HG03457 (cell line): Measurements from ENCODE around the gene PIERCE2.
"Not testable (repeated sequence)": the region's sequence is repeated elsewhere in the genome, so short reads cannot be mapped to it uniquely, and the experiment has no call there.

ENCODE experiments used
- ATAC-seq: cut with Tn5 transposase; IDR thresholded peaks from one replicate; pipeline ENCODE4 v1.9.1; 2021; ENCODE audit warnings: moderate number of reproducible peaks; ENCODE audit not compliant: unreplicated experiment

Gene PIERCE2, protein sequence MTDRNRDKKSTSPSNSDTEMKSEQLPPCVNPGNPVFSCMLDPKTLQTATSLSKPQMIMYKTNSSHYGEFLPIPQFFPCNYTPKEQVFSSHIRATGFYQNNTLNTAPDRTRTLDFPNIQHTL

DNA sequence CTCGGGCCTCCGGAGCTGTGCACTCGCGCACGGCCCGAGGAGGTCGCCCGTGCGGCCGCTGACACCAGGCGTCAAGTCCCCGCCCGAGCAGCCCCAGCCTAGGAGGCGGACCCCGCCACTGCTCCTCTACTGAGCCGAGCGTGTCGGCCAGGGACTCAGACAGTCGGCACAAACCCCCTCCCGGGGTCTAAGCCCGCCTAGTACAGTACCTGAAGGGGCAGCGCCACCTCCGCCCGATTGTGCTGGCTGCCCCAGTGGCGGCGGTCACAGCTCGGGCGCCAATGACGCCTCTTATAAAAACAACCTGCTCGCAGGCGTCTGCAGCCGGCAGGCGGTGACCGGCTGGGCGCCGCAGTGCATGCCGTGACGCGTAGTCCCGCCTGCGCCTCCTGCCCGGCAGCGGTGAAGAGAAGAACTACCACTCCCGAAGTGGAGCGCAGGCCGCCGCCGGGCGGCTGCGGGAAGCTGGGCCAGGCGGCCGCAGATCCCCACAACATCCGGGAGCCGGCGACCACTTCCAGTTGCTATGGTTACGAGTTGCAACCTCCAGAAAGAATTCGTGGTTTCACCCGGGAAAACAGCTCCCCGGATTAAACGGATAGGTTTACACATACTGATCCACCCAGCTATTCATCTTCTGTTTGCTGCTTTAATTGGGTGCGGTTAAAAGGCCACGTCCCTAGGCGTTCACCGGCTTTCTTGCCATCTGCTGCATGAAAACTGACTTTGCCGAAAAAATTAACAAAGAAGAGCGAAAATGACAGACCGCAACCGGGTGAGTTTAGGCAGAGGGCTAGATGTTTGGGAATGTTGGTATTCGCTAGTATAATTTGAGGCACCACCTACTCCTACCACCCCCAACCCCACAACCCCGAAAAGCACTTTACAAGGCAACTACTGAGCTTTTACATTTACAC, at the start of gene PIERCE2, which contains the start of gene CCPG1:
Gene PIERCE2, plus strand, starts transcription at position 484 of the 917 bp plus-strand sequence. Its CDS starts 274 bp downstream, at position 758.
Gene CCPG1, minus strand, starts transcription at position 348 of the 917 bp plus-strand sequence. CDS start 18,935 bp downstream, outside the sequence.
- ATAC-seq, result peak; percentile 95

DNA sequence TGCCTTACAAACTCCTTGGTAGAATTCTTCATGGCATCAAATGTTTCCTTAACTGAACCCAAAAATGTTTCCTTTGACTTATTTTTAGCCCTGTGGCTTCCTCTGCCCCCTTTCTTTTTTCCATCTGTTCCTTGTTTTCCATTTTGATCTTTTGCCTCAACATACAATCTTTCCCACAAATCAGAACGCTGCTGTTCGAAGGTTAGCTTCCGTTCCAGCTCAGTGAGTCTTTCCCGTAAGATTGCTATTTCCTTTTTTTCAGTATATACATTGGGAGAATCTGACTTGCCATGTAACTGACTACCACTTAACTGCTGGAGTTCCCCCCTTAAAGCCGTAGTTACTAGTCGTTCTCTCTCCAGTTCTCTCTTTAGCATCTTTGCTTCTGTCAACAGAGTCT, 48.0 kb upstream of the PIERCE2 start:
- ATAC-seq, result no peak

DNA sequence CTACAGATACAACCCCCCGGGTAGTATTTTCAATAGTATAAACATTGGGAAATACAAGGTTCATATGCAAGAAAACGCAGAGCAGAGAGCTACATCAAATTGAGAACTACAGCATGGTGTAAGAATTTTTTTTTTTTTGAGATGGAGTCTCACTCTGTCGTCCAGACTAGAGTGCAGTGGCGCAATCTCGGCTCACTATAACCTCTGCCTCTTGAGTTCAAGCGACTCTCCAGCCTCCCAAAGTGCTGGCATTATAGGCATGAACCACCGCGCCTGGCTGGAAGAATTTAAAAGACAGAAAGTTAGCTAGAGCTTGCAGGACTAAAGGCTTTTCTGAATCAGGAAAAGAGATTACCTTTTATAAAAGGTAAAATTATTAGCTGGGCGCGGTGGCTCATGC, 47.2 kb upstream of the PIERCE2 start:
- no peak for ATAC-seq

DNA sequence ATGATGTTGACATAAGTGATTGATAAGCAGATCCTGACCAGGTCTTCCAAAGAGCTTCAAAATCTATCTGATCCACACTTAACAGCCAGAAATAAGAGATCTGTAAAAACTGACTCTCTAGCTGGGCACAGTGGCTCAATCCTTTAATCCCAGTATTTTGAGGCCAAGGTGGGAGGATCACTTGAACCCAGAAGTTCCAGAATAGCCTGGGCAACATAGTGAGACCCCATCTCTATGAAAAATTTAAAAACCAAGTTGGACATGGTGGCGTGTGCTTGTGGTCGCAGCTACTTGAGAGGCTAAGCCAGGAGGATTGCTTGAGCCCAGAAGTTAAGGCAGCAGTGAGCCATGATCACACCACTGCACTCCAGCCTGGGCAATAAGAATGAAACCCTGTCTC, 45.7 kb upstream of the PIERCE2 start:
- no peak for ATAC-seq

DNA sequence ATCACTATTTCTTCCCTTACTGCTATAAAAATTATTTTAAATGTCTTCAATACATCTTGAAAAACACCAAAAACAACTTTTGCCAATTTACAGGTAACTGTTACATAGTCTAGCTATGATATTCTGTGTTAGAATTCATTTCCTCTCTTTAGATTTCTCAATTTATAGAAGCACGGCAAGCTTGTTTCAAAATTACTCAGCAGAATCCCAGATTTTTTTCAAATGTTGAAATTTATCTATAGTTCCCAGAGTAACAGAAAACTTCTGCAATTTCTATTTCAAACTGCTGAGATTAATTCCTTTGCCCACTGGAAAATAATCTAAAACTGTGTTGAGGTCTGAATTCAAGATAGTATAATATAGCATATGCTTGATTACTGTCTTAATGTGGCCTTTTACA, 41.3 kb upstream of the PIERCE2 start:
- ATAC-seq, result no peak

DNA sequence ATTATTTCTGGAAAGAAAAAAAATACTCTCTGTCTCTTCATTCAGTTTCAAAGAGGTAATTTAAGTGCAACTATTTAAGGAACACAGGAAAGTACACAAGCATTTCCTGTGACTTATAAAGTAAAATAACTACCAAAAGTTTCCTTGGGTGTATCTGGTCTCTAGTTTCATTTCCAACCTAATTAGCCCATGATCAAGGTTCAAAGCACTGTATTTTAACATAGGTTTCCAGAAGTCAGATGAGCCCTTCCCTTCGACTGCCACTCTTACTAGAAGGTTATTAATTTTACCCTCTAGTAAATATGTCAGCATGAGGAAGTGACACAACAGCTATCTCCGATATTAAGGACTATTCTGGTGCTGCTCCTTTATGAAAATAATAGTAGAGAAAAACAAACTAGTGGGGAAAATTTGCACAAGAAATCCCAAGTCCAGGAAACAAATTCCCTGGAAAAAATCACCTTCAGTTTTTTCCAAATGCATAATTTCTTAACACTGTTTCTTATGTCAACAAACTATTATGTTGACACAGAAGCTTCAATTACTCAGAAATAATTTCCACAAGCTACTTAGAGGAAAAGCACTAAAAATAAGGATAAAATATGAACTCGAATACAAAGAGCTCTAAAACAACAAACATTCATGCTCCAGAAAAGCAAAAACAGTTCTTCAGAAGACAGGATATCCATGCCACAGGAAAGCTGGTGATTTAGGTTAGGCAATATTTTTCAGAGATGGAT, 35.4 kb upstream of the PIERCE2 start:
- no peak for ATAC-seq

DNA sequence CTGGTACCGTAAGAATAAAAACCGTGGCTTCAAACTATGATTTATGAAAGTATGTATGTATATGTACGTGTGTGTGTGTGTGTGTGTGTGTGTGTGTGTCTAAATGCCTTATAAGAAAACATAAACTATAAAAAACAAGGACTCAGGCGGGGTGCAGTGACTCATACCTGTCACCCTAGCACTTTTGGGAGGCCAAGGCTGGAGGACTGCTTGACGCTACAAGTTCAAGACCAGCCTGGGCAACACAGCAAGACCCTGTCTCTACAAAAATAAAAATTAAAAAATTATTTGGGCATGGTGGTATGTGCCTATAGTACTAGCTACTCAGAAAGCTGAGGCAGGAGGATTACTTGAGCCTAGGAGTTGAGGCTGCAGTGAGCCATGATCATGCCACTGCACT, 29.2 kb upstream of the PIERCE2 start:
- no peak for ATAC-seq

DNA sequence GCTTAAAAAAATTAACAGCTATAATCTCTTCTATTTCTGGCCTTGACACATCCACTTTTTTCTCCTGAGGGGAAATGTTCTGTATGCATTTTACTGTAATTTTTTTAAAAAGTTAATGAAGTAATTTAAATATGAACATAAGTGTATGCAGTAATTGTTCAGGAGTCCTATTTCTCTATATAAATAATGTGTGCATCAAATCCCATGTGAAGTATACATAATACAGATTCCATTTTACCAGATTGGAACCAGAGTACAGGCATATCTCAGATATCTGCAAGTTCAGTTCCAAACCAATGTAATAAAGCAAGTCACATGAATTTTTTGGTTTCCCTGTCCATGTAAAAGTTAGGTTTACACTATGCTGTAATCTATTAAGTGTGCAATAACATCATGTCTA, 26.7 kb upstream of the PIERCE2 start:
- no peak for ATAC-seq

DNA sequence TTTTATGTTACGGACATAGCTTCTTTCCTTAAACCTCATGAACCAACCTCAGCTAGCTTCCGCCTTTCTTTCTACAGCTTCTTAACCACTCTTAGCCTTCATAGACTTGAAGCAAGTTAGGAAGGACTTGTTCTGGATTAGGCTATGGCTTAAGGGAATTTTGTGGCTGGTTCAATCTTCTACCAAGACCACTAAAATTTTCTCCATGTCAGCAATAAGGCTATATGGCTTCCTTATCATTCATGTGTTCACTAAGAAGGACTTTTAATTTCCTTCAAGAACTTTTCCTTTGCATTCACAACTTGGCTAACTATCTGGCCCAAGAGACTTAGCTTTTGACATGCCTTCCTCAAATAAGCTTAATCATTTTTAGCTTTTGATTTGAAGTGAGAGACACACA, 24.6 kb upstream of the PIERCE2 start:
- no peak for ATAC-seq

DNA sequence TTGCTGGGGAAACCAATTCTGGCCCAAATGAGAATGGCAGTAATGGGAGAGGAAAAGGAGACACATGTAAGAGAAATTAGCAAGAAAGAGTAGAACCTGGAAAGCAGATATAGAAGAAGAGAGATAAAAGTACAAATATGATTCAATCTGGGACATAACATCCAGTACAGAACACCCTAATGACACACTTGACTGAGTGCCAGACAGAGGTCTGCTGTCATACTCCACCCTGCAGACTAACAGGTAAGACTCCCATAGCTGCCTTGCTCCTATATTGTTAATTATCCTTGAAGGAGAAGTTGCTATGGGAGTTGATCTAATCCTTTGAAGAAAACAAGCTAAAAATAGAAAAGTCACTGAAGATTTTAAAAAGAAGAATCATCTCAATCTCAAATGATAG, 21.3 kb upstream of the PIERCE2 start:
- ATAC-seq, result no peak

DNA sequence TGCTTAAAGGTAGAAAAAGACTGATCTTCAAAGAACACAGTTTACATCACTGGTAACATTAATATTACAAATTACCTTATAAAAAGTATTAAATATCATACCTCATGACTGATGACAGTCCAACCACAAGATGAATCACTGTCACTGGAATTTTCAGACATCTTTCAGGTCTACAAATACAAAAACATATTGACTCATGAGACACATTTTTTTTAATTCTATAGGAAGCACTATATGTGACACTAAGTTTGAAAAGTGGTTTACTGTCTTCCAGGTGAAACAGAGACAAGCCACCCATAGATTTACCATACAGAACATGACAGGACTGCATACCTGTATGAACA, 19.1 kb upstream of the PIERCE2 start:
- ATAC-seq, result no peak

DNA sequence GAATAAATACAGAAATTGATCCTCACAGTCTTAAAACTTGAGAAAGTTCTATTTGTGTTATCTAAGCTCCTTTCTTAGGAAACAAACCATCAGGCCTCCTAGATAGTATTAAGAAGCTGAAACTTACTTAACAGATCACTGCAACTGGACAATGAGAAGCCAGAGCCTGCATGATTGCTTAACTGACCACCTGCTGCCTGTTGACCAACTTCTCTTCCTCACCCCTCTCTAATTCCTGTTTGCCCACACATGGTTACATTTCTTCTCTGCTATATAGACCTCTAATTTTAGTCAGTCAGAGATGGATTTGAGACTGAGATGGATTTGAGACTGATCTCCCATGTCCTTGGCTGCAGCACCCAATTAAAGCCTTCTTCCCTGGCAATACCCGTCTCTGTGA, 13.6 kb upstream of the PIERCE2 start:
- no peak for ATAC-seq

DNA sequence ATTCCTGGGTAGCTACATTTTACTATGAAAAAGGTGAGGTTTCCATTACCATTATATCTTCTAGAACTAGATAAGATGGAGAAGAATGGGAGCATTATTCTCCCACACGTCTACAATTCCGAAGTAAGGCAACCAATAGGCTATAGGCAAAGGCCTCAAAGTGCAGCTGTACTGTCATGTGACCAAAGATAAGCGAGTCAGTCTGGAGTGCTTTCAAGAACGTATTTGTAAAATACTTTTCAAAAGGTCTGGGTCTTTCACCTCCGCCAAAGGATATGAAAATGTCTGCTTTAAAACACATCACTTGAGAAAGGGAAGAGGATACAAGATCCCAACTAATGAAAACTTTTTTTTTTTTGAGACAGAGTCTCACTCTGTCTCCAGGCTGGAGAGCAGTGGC, 10.1 kb upstream of the PIERCE2 start:
- no peak for ATAC-seq

DNA sequence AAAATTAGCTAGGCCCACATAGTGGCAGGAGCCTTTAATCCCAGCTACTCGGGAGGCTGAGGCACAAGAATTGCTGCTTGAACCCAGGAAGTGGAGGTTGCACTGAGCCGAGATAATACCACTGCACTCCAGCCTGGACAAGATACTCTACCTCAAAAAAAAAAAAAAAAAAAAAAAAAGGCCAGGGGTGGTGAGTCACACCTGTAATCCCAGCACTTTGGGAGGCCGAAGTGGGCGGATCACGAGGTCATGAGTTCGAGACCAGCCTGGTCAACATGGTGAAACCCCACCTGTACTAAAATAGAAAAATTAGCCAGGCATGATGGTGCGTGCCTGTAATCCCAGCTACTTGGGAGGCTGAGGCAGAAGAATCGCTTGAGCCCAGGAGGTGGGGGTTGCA, 8.2 kb upstream of the PIERCE2 start:
- ATAC-seq, result not testable (repeated sequence)

DNA sequence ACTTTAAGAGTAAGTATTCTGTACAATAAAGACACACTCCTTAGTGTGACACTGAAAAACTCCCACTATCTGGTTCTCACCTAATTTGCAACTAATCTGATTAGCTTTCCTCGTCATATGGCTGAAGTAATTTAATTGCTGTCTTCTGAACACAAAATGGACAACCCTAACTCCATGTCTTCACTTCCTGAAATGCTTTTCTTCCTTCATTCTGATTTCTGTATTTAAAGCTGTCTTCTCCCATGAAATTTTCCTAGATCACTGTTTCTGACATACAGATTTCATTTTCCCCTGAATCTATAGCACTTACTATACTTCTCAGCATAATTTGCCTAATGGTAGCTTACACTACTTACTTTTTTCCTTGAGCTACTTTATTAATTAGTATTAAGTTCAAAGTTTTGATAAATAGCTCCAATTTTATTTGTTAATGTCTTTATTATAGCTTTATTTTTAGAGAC, 6.5 kb upstream of the PIERCE2 start:
- no peak for ATAC-seq

DNA sequence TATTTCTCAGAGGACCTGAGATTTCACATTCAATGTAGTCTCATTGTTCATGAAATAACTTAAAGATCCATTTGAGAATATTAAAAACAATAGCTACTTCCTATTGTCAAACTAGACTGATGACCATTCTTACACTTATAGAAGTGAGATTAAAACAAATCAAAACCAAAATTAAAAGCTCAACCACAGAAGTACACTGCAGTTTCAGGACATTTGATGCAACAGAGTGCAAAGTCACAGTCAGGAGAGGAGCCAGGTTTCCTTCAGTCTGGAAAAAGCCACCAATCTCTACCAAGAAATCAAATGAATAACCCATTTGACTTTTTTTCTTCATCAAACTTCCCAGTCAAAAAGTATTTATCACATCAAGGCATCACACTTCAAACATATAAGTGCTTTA, 5.6 kb upstream of the PIERCE2 start:
- ATAC-seq, result no peak

DNA sequence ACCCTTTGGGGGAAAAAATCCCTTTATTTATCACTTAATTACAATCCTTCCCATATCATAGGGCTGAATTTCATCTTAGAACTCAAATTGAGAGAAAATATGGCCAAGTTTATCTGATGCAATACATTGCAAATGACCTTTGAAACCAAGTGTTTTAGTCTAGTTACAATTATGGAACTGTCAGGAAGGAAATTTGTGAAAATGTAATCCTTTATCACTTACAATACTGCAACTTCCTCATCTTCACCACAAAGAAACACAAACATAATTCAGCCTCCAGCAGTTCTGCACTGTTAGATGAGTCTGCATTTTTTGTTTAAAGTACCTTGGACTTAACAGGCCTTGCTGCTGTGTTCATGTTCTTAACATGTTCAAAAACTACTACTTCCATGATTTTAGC, 4.8 kb upstream of the PIERCE2 start:
- no peak for ATAC-seq

DNA sequence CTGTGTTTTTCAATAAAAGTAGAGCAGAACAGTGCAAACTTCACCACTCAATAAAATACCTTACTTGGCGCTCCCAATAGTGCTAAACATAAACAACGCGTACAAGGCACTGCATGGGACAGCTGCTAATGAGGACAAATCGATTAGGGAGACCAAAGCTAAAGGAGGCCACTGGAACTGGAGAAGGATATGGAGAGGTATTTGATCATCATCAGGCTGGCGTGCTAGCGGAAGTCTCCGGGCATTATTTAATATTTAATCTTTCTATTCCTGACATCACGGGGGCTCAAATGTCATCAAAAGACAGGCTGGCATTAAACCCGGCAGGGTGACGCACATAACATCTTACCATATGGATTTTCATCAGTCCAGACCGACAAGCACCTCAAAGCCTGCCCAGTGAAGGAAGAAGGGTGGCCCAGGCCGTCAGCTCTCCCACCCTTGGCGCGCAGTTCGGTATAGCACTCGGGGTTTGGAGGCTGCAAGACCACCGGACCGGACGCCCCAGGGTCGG, 740 bp upstream of the PIERCE2 start:
- ATAC-seq, result no peak

DNA sequence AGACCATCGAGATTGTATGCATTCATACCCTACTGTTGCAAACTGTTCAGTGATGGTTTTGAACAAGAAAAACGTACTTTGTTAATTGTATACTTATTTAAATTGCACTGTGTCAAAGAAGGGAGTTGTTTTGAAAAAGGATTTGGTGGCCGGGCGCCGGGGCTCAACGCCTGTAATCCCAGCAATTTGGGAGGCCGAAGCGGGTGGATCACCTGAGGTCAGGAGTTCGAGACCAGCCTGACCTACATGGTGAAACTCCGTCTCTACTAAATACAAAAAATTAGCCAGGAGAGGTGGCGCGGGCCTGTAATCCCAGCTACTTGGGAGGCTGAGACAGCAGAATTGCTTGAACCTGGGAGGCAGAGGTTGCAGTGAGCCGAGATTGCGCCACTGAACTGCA, 681 bp downstream of the PIERCE2 start:
- not testable (repeated sequence) for ATAC-seq

DNA sequence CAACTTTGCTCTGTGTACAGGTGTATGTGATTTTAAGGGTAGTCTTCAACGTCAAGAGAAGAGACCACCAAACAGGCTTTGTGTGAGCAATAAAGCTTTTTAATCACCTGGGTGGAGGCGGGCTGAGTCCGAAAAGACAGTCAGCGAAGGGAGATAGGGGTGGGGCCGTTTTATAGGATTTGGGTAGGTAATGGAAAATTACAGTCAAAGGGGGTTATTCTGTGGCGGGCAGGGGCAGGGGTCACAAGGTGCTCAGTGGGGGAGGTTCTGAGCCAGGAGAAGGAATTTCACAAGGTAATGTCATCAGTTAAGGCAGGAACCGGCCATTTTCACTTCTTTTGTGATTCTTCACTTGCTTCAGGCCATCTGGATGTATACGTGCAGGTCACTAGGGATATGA, 9.4 kb downstream of the PIERCE2 start:
- not testable (repeated sequence) for ATAC-seq

DNA sequence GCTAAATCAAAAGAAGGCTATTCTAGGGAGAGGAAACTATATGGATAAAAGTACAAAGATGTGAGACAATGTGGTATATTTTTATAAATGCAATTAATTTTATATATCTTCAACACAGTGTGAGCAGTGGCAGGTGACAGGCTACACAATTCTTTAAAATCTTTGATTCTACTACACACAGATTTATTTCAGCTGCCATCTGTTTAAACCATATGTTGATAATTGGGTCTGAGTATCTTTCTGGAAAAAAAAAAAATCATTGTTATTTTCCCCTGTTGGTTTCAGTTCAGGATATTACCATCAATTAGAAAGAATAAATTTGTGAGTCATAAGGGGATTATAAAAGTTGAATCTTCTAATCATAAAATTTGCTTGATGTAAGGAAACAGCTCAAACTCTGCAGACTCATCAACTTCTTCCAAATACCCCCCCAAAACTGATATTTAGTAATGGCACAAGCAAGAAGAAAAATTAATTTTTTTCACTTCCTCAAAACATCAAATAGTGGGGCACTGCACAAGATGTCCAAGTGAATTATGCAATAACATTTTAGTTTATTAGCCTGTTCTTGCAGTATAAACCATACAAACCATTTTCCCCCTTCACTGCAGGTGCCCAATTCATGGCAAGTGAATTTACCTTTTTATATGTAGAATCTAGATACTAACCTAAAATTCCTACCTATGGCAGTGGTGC, 12.0 kb downstream of the PIERCE2 start:
- ATAC-seq, result no peak
